Astrocyte of the cerebellum (primary cell): ENCODE data around the gene CTNNA1.
A peak's percentile ranks its signal among the peaks of the same experiment; 100 is the strongest.
"Not testable (repeated sequence)": the region's sequence is repeated elsewhere in the genome, so short reads cannot be mapped to it uniquely, and the experiment has no call there.

Source experiments
- DNase-seq: peaks from one replicate; pipeline ENCODE4 v3.0.0-alpha.2; 2011; ENCODE audit warnings: low read depth
- H3K4me3 ChIP-seq: 2 replicates; pipeline ENCODE4 v1.5.1; 2011; ENCODE audit warnings: mild to moderate bottlenecking, low read depth, low read length, moderate library complexity
- CTCF ChIP-seq: IDR thresholded peaks from 2 replicates; pipeline ENCODE4 v1.5.1; 2012; ENCODE audit warnings: low read length, low read depth, moderate library complexity, mild to moderate bottlenecking; ENCODE audit errors: missing control alignments
- in situ Hi-C: cut with HindIII; loops from 2 replicates; pipeline ENCODE4 v1.10.0; 2017; ENCODE audit warnings: low sequenced_read_pairs

The CTNNA1 gene

DNA sequence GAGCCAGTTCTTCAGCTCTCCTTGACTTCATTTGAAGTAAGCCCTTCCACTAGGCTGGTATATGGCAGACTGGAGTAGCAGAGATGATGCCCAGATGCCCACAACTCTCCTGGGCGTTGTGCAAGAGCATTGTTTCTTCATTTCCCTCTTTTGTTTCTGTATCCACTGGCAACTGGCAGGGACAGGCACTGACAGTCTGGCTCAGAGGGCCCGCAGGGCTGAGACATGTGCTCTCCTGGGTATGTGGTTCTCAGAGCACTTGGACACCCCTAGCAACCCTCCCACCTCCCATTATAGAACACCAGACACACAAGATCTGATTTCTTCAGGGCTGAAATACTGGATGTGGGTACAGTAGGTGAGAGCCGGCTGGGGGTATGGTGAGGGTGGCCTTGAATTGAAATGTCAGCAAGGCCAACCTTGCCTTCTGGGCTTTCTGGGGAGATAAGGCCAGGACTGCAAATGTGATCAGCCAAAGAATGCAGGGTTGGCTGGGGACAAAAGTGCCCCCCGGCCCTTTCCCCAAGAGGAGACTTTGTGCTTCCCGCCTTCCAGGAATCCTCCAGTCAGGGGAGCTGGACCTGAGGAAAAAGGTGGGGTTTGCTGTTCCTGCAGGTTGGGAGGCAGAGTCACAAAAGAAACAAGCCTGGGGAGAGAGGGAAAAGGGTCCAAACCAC, 28.6 kb upstream of the CTNNA1 start:
- H3K4me3 ChIP-seq: no peak overlapping the region
- TF ChIP-seq CTCF: no peak
- in situ Hi-C loops: no loop called here
- DNase-seq: no peak

GRCh38 chr5:138725153-138725817, 27.9 kb upstream of the CTNNA1 start:
- DNase-seq: peak; percentile 19
- in situ Hi-C loops: no loop called here
- peak; percentile 38 for TF ChIP-seq CTCF
- no peak overlapping the region for H3K4me3 ChIP-seq

GRCh38 chr5:138725818-138726416, 27.3 kb upstream of the CTNNA1 start:
- in situ Hi-C loops: no loop called here
- H3K4me3 ChIP-seq: no peak overlapping the region
- no peak for TF ChIP-seq CTCF
- no peak for DNase-seq

GRCh38 chr5:138726848-138727247, 26.4 kb upstream of the CTNNA1 start:
- no peak for DNase-seq
- no peak for TF ChIP-seq CTCF
- in situ Hi-C loops: no loop called here
- H3K4me3 ChIP-seq: no peak overlapping the region

DNA sequence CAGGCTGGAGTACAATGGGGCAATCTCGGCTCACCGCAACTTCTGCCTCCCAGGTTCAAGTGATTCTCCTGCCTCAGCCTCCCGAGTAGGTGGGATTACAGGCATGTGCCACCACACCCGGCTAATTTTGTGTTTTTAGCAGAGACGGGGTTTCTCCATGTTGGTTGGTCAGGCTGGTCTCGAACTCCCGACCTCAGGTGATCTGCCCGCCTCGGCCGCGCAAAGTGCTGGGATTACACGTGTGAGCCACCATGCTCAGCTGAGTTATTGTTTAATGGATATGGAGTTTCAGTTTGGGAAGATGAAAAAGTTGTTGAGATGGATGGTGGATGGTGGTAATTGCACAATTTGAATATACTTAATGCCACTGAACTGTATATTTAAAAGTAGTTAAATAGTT, 22.7 kb upstream of the CTNNA1 start:
- in situ Hi-C loops, H3K4me3 ChIP-seq, DNase-seq: not testable (repeated sequence)

DNA sequence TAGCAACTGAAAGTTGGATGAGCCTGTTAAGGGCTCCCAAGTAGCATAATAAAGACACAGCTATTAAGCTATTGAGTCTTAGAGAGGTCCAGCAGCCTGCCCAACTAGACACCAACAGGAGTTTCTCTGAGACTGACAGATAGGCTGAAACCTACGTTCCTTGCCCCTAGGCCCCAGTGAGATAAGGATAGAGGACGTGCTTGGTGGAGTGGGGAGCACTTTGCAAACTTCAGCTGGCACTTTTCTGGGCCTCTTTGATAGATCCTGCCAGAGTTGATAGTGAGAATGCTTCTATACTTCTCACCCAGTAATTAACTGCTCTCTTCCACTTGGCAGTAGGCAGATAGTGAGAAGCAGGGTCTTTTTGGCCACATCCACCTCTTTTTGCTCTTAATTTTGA, 20.8 kb upstream of the CTNNA1 start:
- DNase-seq: no peak
- in situ Hi-C loops: no loop called here
- TF ChIP-seq CTCF: no peak
- no peak overlapping the region for H3K4me3 ChIP-seq

DNA sequence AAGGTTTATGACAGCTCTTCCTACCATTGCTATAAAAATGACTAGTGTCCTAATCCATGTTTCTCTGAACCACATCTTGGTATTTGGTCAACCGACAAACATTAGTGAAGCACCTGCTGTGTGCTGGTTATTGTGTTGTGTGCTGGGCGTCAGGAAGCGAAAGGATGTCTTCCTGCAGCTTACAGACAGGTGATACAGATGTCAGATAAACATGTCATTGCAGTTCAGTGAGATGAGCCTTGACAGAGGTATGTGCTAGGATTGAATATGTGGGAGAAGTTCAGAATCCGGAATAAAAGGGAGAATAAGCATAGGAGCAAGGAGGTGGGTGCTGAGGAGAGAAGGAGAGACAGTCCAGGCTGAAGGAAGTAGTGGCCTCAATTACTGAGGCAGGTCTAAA, 20.3 kb upstream of the CTNNA1 start:
- no peak for DNase-seq
- in situ Hi-C loops: no loop called here
- H3K4me3 ChIP-seq: no peak overlapping the region
- TF ChIP-seq CTCF: no peak
